ENCODE measurements around the gene DCST2. TPM values are rescaled to one million over a fixed set of nuclear protein-coding genes. Genes with fewer than 3 reads are reported as not detected.

DCST2 gene
- total and polyA plus RNA-seq, 9 of the 15 experiments (the other 6 are each of a cell fraction or from before 2014, with no cell fraction given), result 0.09 to 0.49 (median 0.11) TPM; not detected in 3

GRCh38 chr1:155006601-155007101 is 26.9 kb downstream of the DCST2 start (continued):
- no peak for TF ChIP-seq HNRNPLL (IDR thresholded peaks at IDR 0.05; ENCODE audit: low read depth, low read length, poor library complexity, severe bottlenecking)
- no peak for TF ChIP-seq ZNF197 (CRISPR knock-in tag; IDR thresholded peaks at IDR 0.05; ENCODE audit: low read depth)
- no peak for TF ChIP-seq RBM34 (IDR thresholded peaks at IDR 0.05; ENCODE audit: borderline replicate concordance, insufficient read depth, low read length)
- no peak for TF ChIP-seq MBD1 (CRISPR knock-in tag; IDR thresholded peaks at IDR 0.05)
- peak; percentile 57 for TF ChIP-seq CREM (IDR thresholded peaks at IDR 0.05; ENCODE audit: low read depth)
- no peak for TF ChIP-seq SETDB1 (IDR thresholded peaks at IDR 0.05; ENCODE audit: low read length)
- peak; percentile 42 for TF ChIP-seq MEIS2 (IDR thresholded peaks at IDR 0.05; ENCODE audit: partially characterized antibody)
- TF ChIP-seq AFF4 (CRISPR knock-in tag; IDR thresholded peaks at IDR 0.05), result no peak
- TF ChIP-seq SUPT5H (IDR thresholded peaks at IDR 0.05), result 0 out of 2 replicates have a peak, but pooled peaks have one; percentile 30
- TF ChIP-seq NR0B1 (IDR thresholded peaks at IDR 0.05; ENCODE audit: partially characterized antibody), result no peak
- TF ChIP-seq ZNF77 (CRISPR knock-in tag; IDR thresholded peaks at IDR 0.05), result no peak
- no peak for TF ChIP-seq TARDBP (IDR thresholded peaks at IDR 0.05)
- TF ChIP-seq ARHGAP35 (IDR thresholded peaks at IDR 0.05; ENCODE audit: partially characterized antibody), result no peak
- no peak for TF ChIP-seq ZKSCAN8 (CRISPR knock-in tag; IDR thresholded peaks at IDR 0.05)
- no peak for TF ChIP-seq ZNF282 (CRISPR knock-in tag; IDR thresholded peaks at IDR 0.05)
- no peak for TF ChIP-seq ZBTB7A (IDR thresholded peaks at IDR 0.05; ENCODE audit: borderline replicate concordance, control insufficient read depth, low read depth, low read length)
- TF ChIP-seq SAFB2 (IDR thresholded peaks at IDR 0.05; ENCODE audit: borderline replicate concordance, low read depth, low read length, severe bottlenecking), result no peak
- TF ChIP-seq EWSR1 (IDR thresholded peaks at IDR 0.05; ENCODE audit: borderline replicate concordance, low read depth, partially characterized antibody), result no peak

Measured in K562 (cell line).